GM18873 (cell line): ENCODE measurements around the gene ZYX.

Experiments used
- ATAC-seq: cut with Tn5 transposase; IDR thresholded peaks from one replicate; pipeline ENCODE4 v1.9.1; 2021; ENCODE audit warnings: mild to moderate bottlenecking, moderate library complexity, moderate number of reproducible peaks; ENCODE audit not compliant: unreplicated experiment, low FRiP score

ZYX gene

GRCh38 chr7:143380646-143381426 is at the start of gene ZYX:
Gene ZYX (plus strand): TSS chr7:143381345. CDS start chr7:143381572, 227 bp downstream.
- peak; percentile 57 for ATAC-seq

GRCh38 chr7:143334244-143334643 is 46.9 kb upstream of the ZYX start:
- no peak for ATAC-seq

- no peak for ATAC-seq
These were observed 43.9 kb upstream of the ZYX start for GRCh38 chr7:143337216-143337615.

- no peak for ATAC-seq
These were observed 39.3 kb upstream of the ZYX start for GRCh38 chr7:143341842-143342241.

GRCh38 chr7:143343596-143343995 is 37.5 kb upstream of the ZYX start:
- no peak for ATAC-seq

GRCh38 chr7:143345428-143345900 is 35.7 kb upstream of the ZYX start:
- no peak for ATAC-seq

DNA sequence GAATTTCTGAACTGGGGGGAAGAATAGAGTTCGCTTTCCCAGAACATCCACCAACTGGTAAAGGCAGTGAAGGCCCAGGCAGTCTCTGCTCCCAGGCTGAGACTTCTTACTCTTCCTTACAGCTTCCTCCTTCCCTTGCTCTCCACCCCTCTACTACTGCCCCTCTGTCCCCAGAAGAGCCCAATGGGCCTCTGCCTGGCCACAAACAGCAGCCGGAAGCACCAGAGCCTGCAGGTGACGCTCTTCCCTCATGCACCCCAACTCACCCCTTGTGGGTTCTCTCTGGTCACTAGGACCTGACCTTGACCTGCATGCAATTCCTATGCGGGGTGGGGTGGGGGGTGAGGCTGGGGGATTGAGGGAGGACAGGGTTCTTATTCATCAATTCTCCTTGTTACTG is 35.1 kb upstream of the ZYX start:
- no peak for ATAC-seq

DNA sequence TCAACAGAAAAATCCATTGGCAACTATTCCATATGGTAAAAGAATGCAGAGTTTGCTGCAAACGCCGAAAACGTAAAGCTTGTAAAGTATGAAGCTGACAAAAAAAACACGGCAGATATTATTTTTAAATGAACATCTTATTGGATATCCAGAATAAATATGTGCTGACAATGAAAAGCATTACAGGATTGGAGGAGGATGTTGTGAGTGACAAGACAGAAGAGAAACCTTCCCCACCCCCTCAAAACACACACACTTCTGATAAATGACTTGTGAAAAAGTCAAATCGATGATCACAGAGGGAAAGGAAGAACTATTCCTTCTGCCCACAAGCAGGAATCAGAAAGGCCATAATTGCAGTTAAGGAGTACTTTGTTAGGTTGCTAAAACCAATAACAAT is 33.2 kb upstream of the ZYX start:
- ATAC-seq: no peak

GRCh38 chr7:143351060-143351459 is 30.1 kb upstream of the ZYX start:
- ATAC-seq: no peak

DNA sequence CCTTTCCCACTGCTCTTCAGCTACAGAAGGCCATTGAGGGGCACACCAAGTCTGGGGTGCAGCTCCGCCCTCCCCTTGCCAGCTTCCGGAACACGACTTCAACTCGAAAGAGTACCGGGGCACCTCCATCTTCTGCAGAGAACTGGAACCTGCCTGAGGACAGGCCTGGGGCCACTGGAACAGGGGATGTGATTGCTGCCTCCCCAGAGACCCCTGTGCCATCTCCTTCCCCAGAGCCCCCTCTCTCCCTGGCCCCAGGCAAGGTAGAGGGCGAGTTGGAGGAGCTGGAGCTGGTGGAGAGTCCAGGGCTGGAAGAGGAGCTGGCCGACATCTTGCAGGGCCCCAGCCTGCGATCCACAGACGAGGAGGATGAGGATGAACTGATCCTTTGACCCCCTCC is 29.6 kb upstream of the ZYX start:
- no peak for ATAC-seq

GRCh38 chr7:143352531-143353002 is 28.6 kb upstream of the ZYX start:
- no peak for ATAC-seq

DNA sequence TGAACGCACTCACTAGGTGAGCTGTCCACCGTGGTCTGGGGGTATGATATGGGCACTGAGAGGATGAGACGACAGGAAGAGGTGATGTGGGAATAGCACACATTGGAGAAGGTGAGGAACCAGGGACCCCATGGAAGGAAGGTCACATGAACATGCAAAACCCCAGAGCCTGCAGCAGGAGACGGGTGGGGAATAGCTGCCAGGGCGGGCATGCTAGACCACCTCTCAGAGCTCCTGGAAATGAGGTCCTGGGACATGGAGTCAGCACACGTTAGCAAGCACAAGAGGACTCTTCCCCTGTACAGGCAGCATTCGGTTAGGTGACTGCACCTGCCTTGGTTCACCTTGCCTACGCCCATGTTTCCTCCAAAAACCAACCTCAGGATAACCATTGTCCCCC is 26.8 kb upstream of the ZYX start:
- ATAC-seq: no peak

DNA sequence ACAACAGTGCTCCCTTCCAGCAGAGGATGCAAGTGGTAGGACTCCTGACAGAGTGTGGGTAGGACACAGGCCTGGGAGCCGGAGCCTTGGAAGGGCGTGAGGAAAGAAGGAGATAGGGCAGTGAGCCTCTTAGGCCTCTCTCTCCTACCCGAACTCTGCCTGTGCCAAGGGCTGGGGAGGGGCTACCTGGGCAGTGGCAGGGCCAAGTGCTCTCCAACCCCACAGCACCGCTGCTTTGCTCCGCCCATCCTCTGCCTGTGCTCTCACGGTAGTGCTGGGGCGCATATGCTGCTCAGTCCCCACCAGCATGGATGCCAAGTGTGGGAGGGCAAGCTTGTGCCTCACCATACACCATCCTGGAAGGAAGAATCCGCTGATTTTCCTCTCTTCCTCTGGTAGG is 26.2 kb upstream of the ZYX start:
- no peak for ATAC-seq

DNA sequence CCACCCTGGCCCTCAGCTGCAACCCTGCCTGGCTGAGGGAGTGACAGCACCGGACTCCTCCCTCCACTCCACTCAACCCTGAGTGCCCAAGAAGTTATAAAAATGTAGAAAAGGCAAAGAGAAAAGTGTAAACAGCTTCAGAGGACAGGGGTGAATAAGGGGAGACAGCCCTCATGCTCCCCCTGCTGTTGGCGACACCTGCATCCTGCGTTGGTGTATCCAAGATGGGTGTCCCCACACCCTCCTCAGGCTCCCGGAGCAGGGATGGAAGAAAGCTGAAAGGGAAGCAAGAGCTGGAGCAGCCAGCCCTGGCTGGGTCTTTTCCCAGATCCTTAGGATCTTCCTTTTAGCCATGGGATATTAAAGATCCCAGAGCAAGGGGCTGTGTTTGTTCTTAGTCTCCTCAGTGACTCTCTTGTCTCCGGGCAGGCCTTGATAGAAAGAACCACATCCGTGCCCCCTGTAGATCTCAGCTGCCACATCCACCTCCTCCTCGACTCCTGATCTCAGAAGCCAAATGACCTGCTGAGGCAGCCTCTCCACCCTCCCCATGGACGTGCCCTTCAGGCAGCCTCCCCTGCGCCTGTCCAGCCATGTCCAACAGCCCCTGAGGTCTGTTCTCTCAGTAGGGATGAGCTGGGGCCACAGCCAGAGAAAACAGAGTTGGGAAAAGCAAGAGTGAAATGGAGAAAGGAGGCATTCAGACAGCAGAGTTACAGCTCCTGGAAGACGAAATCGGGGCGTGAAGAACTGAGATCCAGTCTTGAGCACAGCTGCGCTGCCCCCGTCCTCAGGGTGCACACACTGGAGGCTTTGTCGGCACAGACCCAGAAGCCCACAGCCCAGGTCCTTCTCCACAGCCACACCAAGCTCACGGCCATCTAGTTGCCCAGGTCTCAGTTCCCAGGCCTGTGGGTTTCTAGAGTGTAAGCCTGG is 25.4 kb upstream of the ZYX start:
- ATAC-seq: no peak

DNA sequence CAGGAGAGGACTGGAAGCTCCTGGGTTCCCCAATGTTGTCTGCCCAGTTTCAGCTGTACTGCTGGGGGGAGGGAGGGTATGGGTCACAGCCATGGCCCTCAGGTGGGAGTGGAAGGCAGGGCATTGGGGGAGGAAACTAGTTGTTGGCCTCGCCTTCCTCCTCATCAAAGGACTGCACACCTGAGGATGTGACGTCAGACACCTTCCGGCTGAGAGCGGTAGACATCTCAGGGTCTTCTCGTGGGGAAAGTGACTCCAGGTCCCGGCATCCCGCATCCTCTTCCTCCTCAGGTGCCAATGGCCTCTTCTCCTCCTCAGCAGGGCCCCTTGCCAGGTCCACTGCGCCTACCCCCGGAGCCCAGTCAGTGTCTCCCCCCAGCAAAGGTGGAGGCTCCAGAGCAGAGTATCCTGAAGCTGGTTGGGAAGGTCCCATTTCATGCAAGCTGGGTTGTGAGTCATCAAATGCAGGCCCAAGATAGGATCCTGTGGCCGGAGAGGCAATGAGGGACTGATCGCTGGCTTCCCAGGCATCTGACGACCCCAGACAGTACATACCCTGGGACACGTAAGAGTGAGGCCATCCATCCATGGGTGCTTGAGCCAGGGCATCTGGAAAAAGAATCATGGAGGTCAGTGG is 24.6 kb upstream of the ZYX start:
- ATAC-seq: no peak

GRCh38 chr7:143358626-143359025 is 22.5 kb upstream of the ZYX start:
- no peak for ATAC-seq

GRCh38 chr7:143359771-143360353 is 21.3 kb upstream of the ZYX start:
- ATAC-seq: no peak

- ATAC-seq: no peak
These were observed 20.2 kb upstream of the ZYX start for GRCh38 chr7:143360788-143361551.

DNA sequence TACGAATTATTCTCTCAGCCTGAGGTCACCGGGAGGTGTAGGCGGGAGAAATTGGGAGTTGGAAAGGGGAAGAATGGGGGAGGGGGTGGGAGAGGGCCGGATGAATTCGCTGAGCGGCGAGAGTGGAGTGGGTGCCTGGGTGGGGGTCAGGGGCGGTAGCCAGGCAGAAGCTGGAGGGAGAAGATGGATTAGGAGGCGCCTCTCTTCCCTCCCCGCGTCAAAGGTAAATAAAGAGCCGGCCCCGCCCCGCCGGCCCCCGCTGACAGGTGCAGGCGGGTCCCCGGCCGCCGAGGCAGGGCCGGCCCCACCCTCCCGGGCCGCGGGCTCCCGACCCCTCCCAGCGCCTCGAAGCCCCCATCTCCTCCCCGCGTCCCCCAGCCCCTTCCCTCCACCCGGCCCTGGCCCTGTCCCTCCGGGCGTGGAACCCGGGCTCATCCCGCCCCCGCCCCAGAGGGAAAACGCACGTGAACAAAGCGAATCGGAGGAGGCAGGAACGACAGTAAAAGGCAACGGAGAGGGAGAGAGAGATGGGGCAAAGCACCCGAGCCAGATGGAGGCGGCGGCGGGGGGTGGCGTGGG is 19.5 kb upstream of the ZYX start:
- no peak for ATAC-seq
